HEK293 (cell line): Measurements from ENCODE around the gene OR1M1.

Source experiments
- CTCF ChIA-PET: fragments of 350-600 bp; formaldehyde crosslinking; extraction: SDS; loops from one replicate; lab custom pipeline; 2021; ENCODE audit warnings: antibody characterized with exemption; lab: Yijun Ruan, JAX
- POLR2A ChIA-PET: fragments of 300-600 bp; formaldehyde crosslinking; extraction: SDS; loops from one replicate; lab custom pipeline; 2020; ENCODE audit warnings: antibody characterized with exemption, inconsistent platforms; lab: Yijun Ruan, JAX
- H3K27ac ChIP-seq: fragments of 200-500 bp; sonication (Bioruptor generic); 2 replicates; pipeline ENCODE4 v1.5.1; 2014; ENCODE audit warnings: low read depth, low read length, control low read depth, inconsistent platforms; ENCODE audit errors: extremely low read depth
- H3K36me3 ChIP-seq, 2 experiments: fragments of 200-500 bp in 1 of 2; sonication (Bioruptor generic) in 1 of 2; 1 replicate in 1 of 2; 2 replicates in 1 of 2; pipeline ENCODE4 v1.5.1; 2014 to 2017; ENCODE audit warnings: inconsistent platforms in 2 of 2, low read length in 2 of 2; ENCODE audit not compliant: control insufficient read depth in 2 of 2, insufficient read depth in 1 of 2
- H3K4me1 ChIP-seq: fragments of 200-500 bp; sonication (Bioruptor generic); 2 replicates; pipeline ENCODE4 v1.5.1; 2014; ENCODE audit warnings: mild to moderate bottlenecking, low read length, inconsistent platforms; ENCODE audit not compliant: control insufficient read depth, insufficient read depth
- H3K4me3 ChIP-seq: 2 replicates; pipeline ENCODE4 v1.5.1; 2011; ENCODE audit warnings: low read depth, mild to moderate bottlenecking, control low read depth, low read length, moderate library complexity
- H3K9me3 ChIP-seq: fragments of 200-500 bp; sonication (Bioruptor generic); 2 replicates; pipeline ENCODE4 v1.5.1; 2014; ENCODE audit warnings: low read depth, low read length, inconsistent platforms; ENCODE audit not compliant: control insufficient read depth, insufficient read depth
- PRDM1 ChIP-seq: fragments of 450-650 bp; formaldehyde crosslinking; IDR thresholded peaks from 2 replicates; pipeline ENCODE4; 2016; ENCODE audit warnings: missing biosample characterization, missing genetic modification characterization
- PRDM10 ChIP-seq: fragments of 450-650 bp; formaldehyde crosslinking; IDR thresholded peaks from 2 replicates; pipeline ENCODE4 v1.5.1; 2016; ENCODE audit warnings: missing biosample characterization, missing genetic modification characterization
- SP2 ChIP-seq: fragments of 450-650 bp; formaldehyde crosslinking; IDR thresholded peaks from 2 replicates; pipeline ENCODE4 v1.5.1; 2016; ENCODE audit warnings: missing biosample characterization, missing genetic modification characterization
- YY1 ChIP-seq: fragments of 450-650 bp; formaldehyde crosslinking; IDR thresholded peaks from 2 replicates; pipeline ENCODE4 v1.5.1; 2018; ENCODE audit warnings: missing biosample characterization, missing genetic modification characterization
- ZBTB49 ChIP-seq: fragments of 450-650 bp; formaldehyde crosslinking; IDR thresholded peaks from 2 replicates; pipeline ENCODE4 v1.5.1; 2016; ENCODE audit warnings: missing biosample characterization, missing genetic modification characterization, low read depth
- ZEB2 ChIP-seq: fragments of 450-650 bp; formaldehyde crosslinking; IDR thresholded peaks from 2 replicates; pipeline ENCODE4 v1.5.1; 2016; ENCODE audit warnings: missing biosample characterization, missing genetic modification characterization
- ZFP3 ChIP-seq: fragments of 450-650 bp; formaldehyde crosslinking; IDR thresholded peaks from 2 replicates; pipeline ENCODE4 v1.5.1; 2016; ENCODE audit warnings: low read depth, missing biosample characterization, missing genetic modification characterization
- ZNF132 ChIP-seq: fragments of 450-650 bp; formaldehyde crosslinking; IDR thresholded peaks from 2 replicates; pipeline ENCODE4 v1.5.1; 2017; ENCODE audit warnings: missing biosample characterization, missing genetic modification characterization, borderline replicate concordance
- ZNF175 ChIP-seq: fragments of 450-650 bp; formaldehyde crosslinking; IDR thresholded peaks from 2 replicates; pipeline ENCODE4 v1.5.1; 2016; ENCODE audit warnings: missing biosample characterization, missing genetic modification characterization
- ZNF280D ChIP-seq: fragments of 450-650 bp; formaldehyde crosslinking; IDR thresholded peaks from 2 replicates; pipeline ENCODE4 v1.5.1; 2016; ENCODE audit warnings: missing biosample characterization, missing genetic modification characterization
- ZNF391 ChIP-seq: fragments of 450-650 bp; formaldehyde crosslinking; IDR thresholded peaks from 2 replicates; pipeline ENCODE4 v1.5.1; 2016; ENCODE audit warnings: low read depth, missing biosample characterization, missing genetic modification characterization, borderline replicate concordance
- ZNF549 ChIP-seq: fragments of 450-650 bp; IDR thresholded peaks from 2 replicates; pipeline ENCODE4 v1.5.1; 2018; ENCODE audit warnings: missing biosample characterization, missing genetic modification characterization, mild to moderate bottlenecking, inconsistent platforms, moderate library complexity
- ZNF561 ChIP-seq: fragments of 450-650 bp; IDR thresholded peaks from 2 replicates; pipeline ENCODE4 v1.5.1; 2018; ENCODE audit warnings: missing biosample characterization, missing genetic modification characterization, borderline replicate concordance
- ZNF645 ChIP-seq: fragments of 450-650 bp; formaldehyde crosslinking; IDR thresholded peaks from 2 replicates; pipeline ENCODE4; 2016; ENCODE audit warnings: missing biosample characterization, missing genetic modification characterization
- ZNF658 ChIP-seq: fragments of 450-650 bp; formaldehyde crosslinking; IDR thresholded peaks from 2 replicates; pipeline ENCODE4; 2016; ENCODE audit warnings: missing biosample characterization, missing genetic modification characterization
- ZNF664 ChIP-seq: fragments of 450-650 bp; formaldehyde crosslinking; IDR thresholded peaks from 2 replicates; pipeline ENCODE4 v1.5.1; 2016; ENCODE audit warnings: missing biosample characterization, missing genetic modification characterization
- ZNF843 ChIP-seq: fragments of 450-650 bp; formaldehyde crosslinking; IDR thresholded peaks from 2 replicates; pipeline ENCODE4 v1.5.1; 2016; ENCODE audit warnings: missing biosample characterization, missing genetic modification characterization

OR1M1 gene

GRCh38 chr19:9086761-9087160, at the start of gene OR1M1:
Gene OR1M1 (plus strand): TSS chr19:9087061. CDS start chr19:9093245, 6,184 bp downstream.
- Histone ChIP-seq H3K9me3 (no peaks in the 10 kb centered on the region), H3K27ac (no peak within 1 kb of the TSS), H3K36me3 (no peaks in the 10 kb centered on the region), H3K4me1 (no peaks in the 10 kb centered on the region), H3K4me3 (no peak within 1 kb of the TSS)
- ChIA-PET POLR2A (no interaction called here), CTCF (interaction anchor here (0.6 to 1.2 kb wide), 3 partner anchors 22 to 506 kb away, joined by 3 to 4 read pairs (median 3); no protein-coding TSS in a partner anchor)
- no peak for TF ChIP-seq ZNF391 (tag by site-specific recombination)
- TF ChIP-seq ZNF843 (tag by site-specific recombination): no peak
- TF ChIP-seq ZBTB49: no peak
- no peak for TF ChIP-seq ZNF280D (tag by site-specific recombination)
- no peak for TF ChIP-seq ZNF658 (tag by site-specific recombination)
- TF ChIP-seq PRDM10: no peak
- TF ChIP-seq SP2: no peak
- TF ChIP-seq ZNF132: no peak
- TF ChIP-seq ZNF664: no peak
- no peak for TF ChIP-seq YY1 (tag by site-specific recombination)
- no peak for TF ChIP-seq ZNF549 (tag by site-specific recombination)
- no peak for TF ChIP-seq ZEB2
- TF ChIP-seq ZNF645: no peak
- no peak for TF ChIP-seq PRDM1 (tag by site-specific recombination)
- no peak for TF ChIP-seq ZNF175 (tag by site-specific recombination)
- TF ChIP-seq ZFP3 (tag by site-specific recombination): no peak
- TF ChIP-seq ZNF561 (tag by site-specific recombination): no peak
